Subcutaneous adipose tissue (tissue), 4 donors: ENCODE data around the gene CAPZA2. TPM values are rescaled to one million over a fixed set of nuclear protein-coding genes. Genes with fewer than 3 reads are reported as not detected.

Experiments
- CTCF ChIP-seq: fragments of 450-650 bp; IDR thresholded peaks from one replicate; pipeline ENCODE4 v1.5.1; 2016; ENCODE audit warnings: low read depth, mild to moderate bottlenecking, control low read depth, antibody characterized with exemption, moderate library complexity
- total RNA-seq, 4 donors: library from RNA; depleted of rRNA; stranded (reverse); fragments of >200 nt; gene quantifications; one replicate each; pipeline ENCODE4 v1.1.0, GENCODE V29; 2016

CAPZA2 gene
- total RNA-seq, 4 donors from 2014 or later = 106 to 209 (median 156) TPM

DNA sequence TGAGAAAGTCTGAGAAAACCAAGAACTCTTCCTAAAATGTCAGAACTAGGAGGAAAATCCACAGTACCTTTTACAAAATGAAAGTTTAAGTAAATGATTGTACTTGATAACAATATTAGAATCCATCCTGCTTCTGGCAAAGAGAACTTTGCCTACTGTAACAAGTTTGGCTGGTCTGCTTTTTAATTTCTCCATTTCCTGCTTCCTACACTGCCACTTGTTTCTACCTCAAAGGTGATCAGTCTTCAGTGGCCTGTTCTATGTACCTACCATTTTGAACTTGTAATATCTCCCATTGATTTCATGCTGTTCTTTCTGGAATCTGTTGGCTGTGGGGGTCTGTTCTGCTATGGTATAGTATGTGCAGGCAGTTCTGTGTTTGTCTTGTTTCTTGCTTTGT, 32.9 kb upstream of the CAPZA2 start:
- no peak for TF ChIP-seq CTCF

- TF ChIP-seq CTCF = no peak
These were observed 29.7 kb upstream of the CAPZA2 start for GRCh38 chr7:116832692-116833091.

GRCh38 chr7:116834815-116835504, 27.4 kb upstream of the CAPZA2 start:
- no peak for TF ChIP-seq CTCF

DNA sequence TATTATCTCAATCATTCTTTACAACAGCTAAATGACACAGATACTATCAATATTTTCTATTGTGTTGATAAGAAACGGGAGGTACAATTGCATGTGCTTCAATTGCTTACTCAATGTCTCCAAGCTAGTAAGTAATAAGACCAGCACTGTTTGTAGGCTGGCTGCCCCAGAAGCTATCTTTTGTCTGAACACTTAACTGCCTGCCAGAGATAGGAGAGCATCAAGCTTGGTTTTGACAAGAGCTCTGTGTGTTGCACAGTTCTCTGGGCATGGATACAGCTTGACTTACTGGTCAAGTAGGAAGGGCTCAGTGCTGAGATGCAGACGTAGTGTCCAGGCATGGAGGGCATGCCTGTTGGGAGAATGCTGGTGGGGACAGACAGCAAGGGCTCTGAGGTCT, 26.3 kb upstream of the CAPZA2 start:
- no peak for TF ChIP-seq CTCF

GRCh38 chr7:116836911-116837310, 25.5 kb upstream of the CAPZA2 start:
- TF ChIP-seq CTCF = no peak

- no peak for TF ChIP-seq CTCF
These were observed 24.8 kb upstream of the CAPZA2 start for GRCh38 chr7:116837586-116837985.

GRCh38 chr7:116840256-116840655, 22.1 kb upstream of the CAPZA2 start:
- no peak for TF ChIP-seq CTCF
